Karpas-422 (cell line): ENCODE measurements around the gene SLC37A3. TPM values are rescaled to one million over a fixed set of nuclear protein-coding genes. Genes with fewer than 3 reads are reported as not detected.

Source experiments
- DNase-seq: peaks from one replicate; pipeline ENCODE4 v3.0.0-alpha.2; 2015
- H2AFZ ChIP-seq: fragments of 200-600 bp; sonication (generic); 2 replicates; pipeline ENCODE4 v1.6.1; 2014; ENCODE audit warnings: antibody characterized with exemption, low read length, mixed read lengths
- H3K27ac ChIP-seq: fragments of 200-600 bp; sonication (generic); 2 replicates; pipeline ENCODE4 v1.5.1; 2014; ENCODE audit warnings: mild to moderate bottlenecking, low read length, moderate library complexity
- H3K27me3 ChIP-seq: fragments of 200-600 bp; sonication (generic); 2 replicates; pipeline ENCODE4 v1.6.1; 2014; ENCODE audit warnings: low read length, mixed read lengths
- H3K36me3 ChIP-seq: fragments of 200-600 bp; sonication (generic); 2 replicates; pipeline ENCODE4 v1.6.1; 2014; ENCODE audit warnings: low read length, mixed read lengths; ENCODE audit not compliant: insufficient read depth
- H3K4me1 ChIP-seq: fragments of 200-600 bp; sonication (generic); 2 replicates; pipeline ENCODE4 v1.6.1; 2014; ENCODE audit warnings: mild to moderate bottlenecking, low read length, mixed read lengths
- H3K4me2 ChIP-seq: fragments of 200-600 bp; sonication (generic); 2 replicates; pipeline ENCODE4 v1.6.1; 2014; ENCODE audit warnings: low read length, low read depth, mild to moderate bottlenecking; ENCODE audit not compliant: poor library complexity, severe bottlenecking
- H3K4me3 ChIP-seq: fragments of 200-600 bp; sonication (generic); 2 replicates; pipeline ENCODE4 v1.5.1; 2014; ENCODE audit warnings: mild to moderate bottlenecking, antibody characterized with exemption, low read length, mixed read lengths
- H3K79me2 ChIP-seq: fragments of 200-600 bp; sonication (generic); 2 replicates; pipeline ENCODE4 v1.6.1; 2014; ENCODE audit warnings: mild to moderate bottlenecking, low read length, mixed read lengths
- H3K9ac ChIP-seq: fragments of 200-600 bp; sonication (generic); 2 replicates; pipeline ENCODE4 v1.6.0; 2014; ENCODE audit warnings: low read length
- H3K9me2 ChIP-seq: fragments of 200-600 bp; sonication (generic), shearing (Covaris generic); replicated peaks from 2 replicates; pipeline ENCODE4 v1.6.0; 2014; ENCODE audit warnings: mild to moderate bottlenecking, low read length, moderate library complexity; ENCODE audit not compliant: insufficient read depth
- H3K9me3 ChIP-seq: fragments of 300-700, 200-600 bp; sonication (generic); 2 replicates; pipeline ENCODE4 v1.6.1; 2014; ENCODE audit warnings: low read length, mixed read lengths
- H4K20me1 ChIP-seq: fragments of 200-600 bp; sonication (generic); 2 replicates; pipeline ENCODE4 v1.6.1; 2014; ENCODE audit warnings: mild to moderate bottlenecking, antibody characterized with exemption, low read length, low read depth; ENCODE audit not compliant: insufficient read depth
- small RNA-seq: library from RNA; depleted of rRNA; stranded (forward); fragments of <200 nt; gene quantifications from one replicate; pipeline ENCODE3, GENCODE V24; 2014
- total RNA-seq: library from RNA; depleted of rRNA; stranded (reverse); fragments of >200 nt; shearing (Covaris generic); gene quantifications from 2 replicates; pipeline ENCODE4 v1.2.3, GENCODE V29; 2014; ENCODE audit warnings: low replicate concordance; rRNA removed

The SLC37A3 gene
- total RNA-seq, 1 experiment from 2014 or later, result 4.2 TPM

GRCh38 chr7:140292438-140292837, 105.9 kb downstream of the SLC37A3 start:
- Histone ChIP-seq H3K9me3 (no peaks in the 10 kb centered on the region), H3K27me3 (no peaks in the 10 kb centered on the region), H3K36me3 (no peaks in the 10 kb centered on the region), H3K4me3 (no peak overlapping the region), H3K79me2 (no peaks in the 10 kb centered on the region), H3K9me2 (no peaks in the 10 kb centered on the region), H3K9ac (no peak overlapping the region), H3K4me2 (no peak overlapping the region), H4K20me1 (no peaks in the 10 kb centered on the region), H2AFZ (no peak overlapping the region), H3K27ac (no peak overlapping the region), H3K4me1 (no peaks in the 10 kb centered on the region)
- DNase-seq, result no peak

GRCh38 chr7:140289804-140290203, 108.5 kb downstream of the SLC37A3 start:
- no peak overlapping the region for H2AFZ ChIP-seq
- no peaks in the 10 kb centered on the region for H3K4me1 ChIP-seq
- H4K20me1 ChIP-seq, result no peaks in the 10 kb centered on the region
- no peaks in the 10 kb centered on the region for H3K27me3 ChIP-seq
- H3K4me3 ChIP-seq, result no peak overlapping the region
- H3K9me2 ChIP-seq, result no peaks in the 10 kb centered on the region
- H3K9me3 ChIP-seq, result no peaks in the 10 kb centered on the region
- no peaks in the 10 kb centered on the region for H3K79me2 ChIP-seq
- H3K9ac ChIP-seq, result no peak overlapping the region
- no peaks in the 10 kb centered on the region for H3K36me3 ChIP-seq
- no peak for DNase-seq
- H3K4me2 ChIP-seq, result no peak overlapping the region
- H3K27ac ChIP-seq, result no peak overlapping the region

GRCh38 chr7:140287988-140288387, 110.3 kb downstream of the SLC37A3 start:
- Histone ChIP-seq H4K20me1 (no peaks in the 10 kb centered on the region), H3K36me3 (no peaks in the 10 kb centered on the region), H3K27ac (no peak overlapping the region), H3K4me1 (no peaks in the 10 kb centered on the region), H3K27me3 (no peaks in the 10 kb centered on the region; the same call in 1 of the 2 replicates), H3K4me3 (no peak overlapping the region), H2AFZ (no peak overlapping the region), H3K4me2 (no peak overlapping the region), H3K79me2 (no peaks in the 10 kb centered on the region), H3K9me3 (no peaks in the 10 kb centered on the region; the same call in 1 of the 2 replicates), H3K9ac (no peak overlapping the region), H3K9me2 (no peaks in the 10 kb centered on the region)
- DNase-seq, result no peak

- Histone ChIP-seq H3K27me3 (no peaks in the 10 kb centered on the region; the same call in 1 of the 2 replicates), H3K9ac (no peak overlapping the region), H3K4me1 (no peaks in the 10 kb centered on the region), H4K20me1 (no peaks in the 10 kb centered on the region), H2AFZ (no peak overlapping the region), H3K4me3 (no peak overlapping the region), H3K4me2 (no peak overlapping the region), H3K9me2 (no peaks in the 10 kb centered on the region), H3K9me3 (no peaks in the 10 kb centered on the region; the same call in 1 of the 2 replicates), H3K36me3 (no peaks in the 10 kb centered on the region), H3K27ac (no peak overlapping the region), H3K79me2 (no peaks in the 10 kb centered on the region)
- no peak for DNase-seq
Observed at GRCh38 chr7:140285938-140286337, 112.4 kb downstream of the SLC37A3 start.

GRCh38 chr7:140284062-140284461, 114.3 kb downstream of the SLC37A3 start:
- H3K4me3 ChIP-seq, result no peak overlapping the region
- no peak overlapping the region for H3K4me2 ChIP-seq
- DNase-seq, result no peak
- no peaks in the 10 kb centered on the region for H4K20me1 ChIP-seq
- no peaks in the 10 kb centered on the region; the same call in 1 of the 2 replicates for H3K27me3 ChIP-seq
- no peak overlapping the region for H3K27ac ChIP-seq
- no peak overlapping the region for H2AFZ ChIP-seq
- H3K36me3 ChIP-seq, result no peaks in the 10 kb centered on the region
- no peak overlapping the region for H3K9ac ChIP-seq
- no peaks in the 10 kb centered on the region for H3K9me2 ChIP-seq
- H3K4me1 ChIP-seq, result no peaks in the 10 kb centered on the region
- no peaks in the 10 kb centered on the region; the same call in 1 of the 2 replicates for H3K9me3 ChIP-seq
- H3K79me2 ChIP-seq, result no peaks in the 10 kb centered on the region

Small RNA genes lying within 50 kb of the gene (small RNA-seq; reads per million reads assigned to genes)
- gene RNA5SP247 (not detected), gene RNA5SP248 (283 reads per million, percentile 99 among the genes with 10 or more reads in this experiment)

Other genes starting within 250 kb of the SLC37A3 start
- 4.3 and 7.2 TPM in 2 replicates for gene KDM7A, start 221.5 kb downstream of the SLC37A3 start, total RNA-seq
- not detected in 2 replicates for gene RAB19, start 5.5 kb upstream of the SLC37A3 start, total RNA-seq
- gene MKRN1, start 81.0 kb upstream of the SLC37A3 start, total RNA-seq, result 68.8 and 89.3 TPM in 2 replicates
- gene DENND2A, start 242.3 kb upstream of the SLC37A3 start, total RNA-seq, result not detected in 2 replicates